ENCODE measurements around the gene CDIP1.

The CDIP1 gene

GRCh38 chr16:4468972-4469371 is 69.6 kb downstream of the CDIP1 start (continued):
- no peak for TF ChIP-seq HOXA7 (CRISPR knock-in tag; IDR thresholded peaks at IDR 0.05; ENCODE audit: borderline replicate concordance)
- TF ChIP-seq SCRT1 (tag by site-specific recombination; IDR thresholded peaks at IDR 0.05; ENCODE audit: borderline replicate concordance), result no peak

GRCh38 chr16:4467916-4468315 is 70.7 kb downstream of the CDIP1 start:
- Histone ChIP-seq H3K27ac (ENCODE audit: extremely low read depth, low read depth, low read length) (no peak overlapping the region), H3K4me1 (ENCODE audit: control insufficient read depth, insufficient read depth, low read length) (no peaks in the 10 kb centered on the region), H3K9me3 (ENCODE audit: control insufficient read depth, insufficient read depth, low read depth, low read length) (no peaks in the 10 kb centered on the region), H3K4me3 (ENCODE audit: low read depth, low read length) (no peak overlapping the region), H3K36me3 (ENCODE audit: control insufficient read depth in 2 of 2, insufficient read depth in 1 of 2, low read length in 2 of 2) (peaks cover 0 to 34% of the 10 kb centered on the region in 2 experiments; a peak in 1 of 3 replicates)
- ChIA-PET CTCF (interaction anchor here (0.7 kb wide), 1 partner anchor 119 kb away, joined by 4 read pairs; no protein-coding TSS in a partner anchor), POLR2A (no interaction called here)
- TF ChIP-seq HOXC10 (CRISPR knock-in tag; IDR thresholded peaks at IDR 0.05) (no peak), ZNF704 (tag by site-specific recombination; IDR thresholded peaks at IDR 0.05) (no peak), GLI4 (tag by site-specific recombination; IDR thresholded peaks at IDR 0.05) (no peak), PBX3 (CRISPR knock-in tag; IDR thresholded peaks at IDR 0.05) (no peak), KLF9 (tag by site-specific recombination; IDR thresholded peaks at IDR 0.05; ENCODE audit: low read depth) (no peak), ZNF48 (tag by site-specific recombination; IDR thresholded peaks at IDR 0.05) (no peak), GLIS1 (tag by site-specific recombination; IDR thresholded peaks at IDR 0.05) (no peak), ZNF610 (tag by site-specific recombination; IDR thresholded peaks at IDR 0.05; ENCODE audit: borderline replicate concordance) (no peak), ZNF335 (tag by site-specific recombination; conservative IDR thresholded peaks at IDR 0.05) (no peak), ZNF514 (tag by site-specific recombination; IDR thresholded peaks at IDR 0.05) (no peak), KLF7 (tag by site-specific recombination; IDR thresholded peaks at IDR 0.05; ENCODE audit: borderline replicate concordance) (no peak), ZNF658 (tag by site-specific recombination; IDR thresholded peaks at IDR 0.05) (no peak), KLF16 (tag by site-specific recombination; IDR thresholded peaks at IDR 0.05) (no peak), ZSCAN30 (tag by site-specific recombination; IDR thresholded peaks at IDR 0.05) (no peak), ZBTB20 (tag by site-specific recombination; IDR thresholded peaks at IDR 0.05) (no peak), KLF1 (tag by site-specific recombination; IDR thresholded peaks at IDR 0.05) (no peak), ZNF10 (tag by site-specific recombination; IDR thresholded peaks at IDR 0.05) (no peak), ZNF280D (tag by site-specific recombination; IDR thresholded peaks at IDR 0.05) (no peak)
